Activated CD8-positive, alpha-beta memory T cell treated with anti-CD3 and anti-CD28 coated beads, Interleukin-2, amount 50 U/mL, for 1 hour (primary cell): ENCODE data around the gene OR2L8.

Experiments
- DNase-seq: peaks from one replicate; pipeline ENCODE4 v3.0.0-alpha.2; 2020; ENCODE audit errors: extremely low read depth

Gene OR2L8

DNA sequence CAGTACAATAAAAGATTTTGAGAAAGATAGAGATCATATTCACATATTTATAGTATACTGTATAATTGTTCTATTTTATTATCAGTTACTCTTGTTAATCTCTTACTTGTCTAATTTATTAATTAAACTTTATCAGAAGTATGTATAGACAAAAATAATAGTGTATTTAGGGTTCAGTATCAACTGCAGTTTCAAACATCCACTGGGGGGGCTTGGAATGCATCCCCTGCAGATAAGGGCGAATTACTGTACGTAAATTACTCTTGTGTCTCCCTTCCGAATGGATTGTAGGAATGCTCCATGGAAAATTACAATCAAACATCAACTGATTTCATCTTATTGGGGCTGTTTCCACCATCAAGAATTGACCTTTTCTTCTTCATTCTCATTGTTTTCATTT, at the start of gene OR2L8:
Gene OR2L8 (plus strand): TSS at position 301 of the 400 bp plus-strand sequence. CDS start 0 bp downstream, at position 301.
- DNase-seq: no peak

GRCh38 chr1:247904122-247904521, 44.5 kb upstream of the OR2L8 start:
- DNase-seq: no peak

DNA sequence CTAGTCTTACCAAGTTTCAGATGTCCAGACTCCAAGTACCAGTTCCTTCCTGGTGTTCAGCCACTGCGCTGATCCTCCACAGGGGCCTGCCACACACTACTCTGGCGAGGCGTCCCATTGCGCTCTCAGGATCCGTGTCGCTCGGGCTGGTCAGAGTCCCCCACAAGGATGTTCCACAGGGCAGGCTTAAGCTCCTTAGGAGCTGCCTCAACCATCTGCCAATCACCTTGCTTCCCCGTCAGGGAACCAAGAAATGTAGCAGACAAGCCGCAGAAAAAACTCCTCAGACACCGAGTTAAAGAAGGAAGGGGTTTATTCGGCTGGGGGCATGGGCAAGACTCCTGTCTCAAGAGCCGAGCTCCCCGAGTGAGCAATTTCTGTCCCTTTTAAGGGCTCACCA, 43.5 kb upstream of the OR2L8 start:
- DNase-seq: no peak

DNA sequence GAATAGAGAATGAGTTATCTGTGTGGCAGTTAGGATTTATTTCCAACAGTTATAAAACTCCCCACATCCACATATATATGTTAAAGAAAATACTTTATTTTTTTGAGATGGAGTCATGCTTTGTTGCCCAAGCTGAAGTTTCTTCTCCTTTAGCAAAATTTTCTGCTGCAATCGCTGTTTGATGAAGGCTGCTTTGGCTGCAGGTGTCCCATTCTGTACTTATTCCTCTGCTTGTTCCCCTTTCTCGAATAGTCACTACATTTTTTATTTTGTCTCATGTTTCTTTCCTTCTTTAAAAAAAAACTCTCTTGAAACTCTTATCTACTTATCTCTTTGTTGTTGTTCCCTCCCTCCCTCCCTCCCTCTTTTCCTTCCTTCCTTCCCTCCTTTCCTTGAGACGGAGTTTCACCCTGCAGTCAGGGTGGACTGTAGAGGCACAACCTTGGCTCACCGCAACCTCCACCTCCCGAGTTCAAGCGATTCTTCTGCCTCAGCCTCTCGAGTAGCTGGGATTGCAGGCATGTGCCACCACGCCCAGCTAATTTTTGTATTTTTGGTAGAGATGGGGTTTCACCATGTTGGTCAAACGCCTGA, 42.7 kb upstream of the OR2L8 start:
- DNase-seq: no peak

GRCh38 chr1:247906504-247907047, 42.1 kb upstream of the OR2L8 start:
- no peak for DNase-seq

DNA sequence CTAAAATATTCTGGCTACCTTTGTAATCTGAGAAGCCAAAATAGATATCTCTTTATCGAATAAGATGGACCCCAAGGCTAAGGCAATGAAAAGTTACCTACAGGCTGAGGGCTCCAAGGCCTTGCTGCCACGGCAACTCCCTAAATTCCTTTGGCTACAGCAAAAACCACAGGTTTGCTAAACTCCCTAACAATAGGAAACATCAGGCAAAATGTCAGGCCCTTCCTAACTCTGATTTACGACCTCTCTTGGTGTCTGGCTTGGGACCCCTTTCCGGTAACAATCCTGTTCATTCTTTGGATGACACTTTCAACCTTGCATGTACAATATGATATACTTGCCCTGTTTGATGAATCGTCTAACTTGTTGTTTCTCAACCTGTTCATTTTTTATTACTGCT, 39.9 kb upstream of the OR2L8 start:
- DNase-seq: no peak

DNA sequence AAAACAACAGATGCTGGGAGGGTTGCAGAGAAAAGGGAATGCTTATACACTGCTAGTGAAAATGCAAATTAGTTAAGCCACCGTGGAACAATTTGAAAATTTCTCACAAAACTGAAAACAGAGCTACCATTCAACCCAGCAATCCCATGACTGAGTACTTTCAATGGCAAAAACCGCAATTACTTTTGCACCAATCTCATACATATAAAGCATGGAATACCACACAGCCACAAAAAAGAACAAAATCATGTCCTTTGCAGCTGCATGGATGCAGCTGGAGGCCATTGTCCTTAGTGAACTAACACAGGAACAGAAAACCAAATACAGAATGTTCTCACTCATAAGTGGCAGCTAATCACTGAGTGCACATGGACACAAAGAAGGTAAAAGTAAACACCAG, 34.9 kb upstream of the OR2L8 start:
- no peak for DNase-seq

- DNase-seq: no peak
Observed at GRCh38 chr1:247914941-247915662, 33.6 kb upstream of the OR2L8 start.

DNA sequence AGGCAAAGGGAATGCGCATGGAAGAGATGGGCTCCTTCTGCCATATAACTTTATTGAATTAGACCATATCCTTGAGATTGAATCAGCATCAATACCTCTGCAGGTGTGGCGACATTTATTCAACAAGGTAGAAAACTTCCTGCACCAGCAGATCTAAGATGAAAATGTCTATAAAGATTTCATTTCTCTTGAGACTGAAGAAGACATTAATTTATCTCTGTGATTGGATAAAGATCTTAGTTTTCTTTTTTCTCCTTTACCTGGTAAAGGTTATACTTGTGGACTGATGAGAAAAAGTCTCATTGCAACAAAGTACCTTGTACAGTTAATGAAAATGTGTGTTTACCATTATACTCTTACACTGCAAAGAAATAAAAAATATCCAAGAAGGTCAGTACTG, 28.7 kb upstream of the OR2L8 start, which contains the start of gene OR2T8:
Gene OR2T8 (plus strand): TSS at position 301 of the 400 bp plus-strand sequence. CDS start 766 bp downstream, outside the sequence.
- no peak for DNase-seq

DNA sequence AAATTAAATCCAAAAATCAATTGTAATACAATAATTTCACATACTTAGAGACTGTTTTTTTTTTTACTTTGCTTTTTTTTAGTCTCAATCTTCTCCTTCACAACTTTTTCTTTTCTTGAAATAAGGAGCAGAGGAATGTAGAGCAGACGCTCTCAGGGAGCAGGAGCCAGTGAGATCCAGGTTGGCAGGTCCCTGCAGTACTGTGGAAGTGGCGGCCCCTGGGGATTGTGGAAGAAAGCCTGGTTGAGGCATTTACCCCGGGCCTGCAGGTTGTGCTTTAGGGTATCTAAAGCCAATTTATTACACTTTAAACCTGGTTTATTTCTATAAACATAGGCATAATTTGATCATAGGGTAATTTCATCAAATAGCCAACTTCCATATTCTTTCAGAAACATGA, 24.7 kb upstream of the OR2L8 start:
- DNase-seq: no peak

- DNase-seq: no peak
Observed at GRCh38 chr1:247924868-247925267, 23.8 kb upstream of the OR2L8 start, which contains the start of gene OR2AJ1. OR2AJ1 (plus strand) TSS chr1:247924889; CDS start chr1:247933769, 8,880 bp downstream.

DNA sequence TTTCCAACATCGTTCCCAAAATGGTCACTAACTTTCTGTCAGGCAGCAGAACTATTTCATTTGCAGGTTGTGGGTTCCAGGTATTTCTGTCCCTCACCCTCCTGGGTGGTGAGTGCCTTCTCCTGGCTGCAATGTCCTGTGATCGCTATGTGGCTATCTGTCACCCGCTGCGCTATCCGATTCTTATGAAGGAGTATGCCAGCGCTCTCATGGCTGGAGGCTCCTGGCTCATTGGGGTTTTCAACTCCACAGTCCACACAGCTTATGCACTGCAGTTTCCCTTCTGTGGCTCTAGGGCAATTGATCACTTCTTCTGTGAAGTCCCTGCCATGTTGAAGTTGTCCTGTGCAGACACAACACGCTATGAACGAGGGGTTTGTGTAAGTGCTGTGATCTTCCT, 14.7 kb upstream of the OR2L8 start:
- DNase-seq: no peak

GRCh38 chr1:247935781-247936180, 12.9 kb upstream of the OR2L8 start:
- DNase-seq: no peak

DNA sequence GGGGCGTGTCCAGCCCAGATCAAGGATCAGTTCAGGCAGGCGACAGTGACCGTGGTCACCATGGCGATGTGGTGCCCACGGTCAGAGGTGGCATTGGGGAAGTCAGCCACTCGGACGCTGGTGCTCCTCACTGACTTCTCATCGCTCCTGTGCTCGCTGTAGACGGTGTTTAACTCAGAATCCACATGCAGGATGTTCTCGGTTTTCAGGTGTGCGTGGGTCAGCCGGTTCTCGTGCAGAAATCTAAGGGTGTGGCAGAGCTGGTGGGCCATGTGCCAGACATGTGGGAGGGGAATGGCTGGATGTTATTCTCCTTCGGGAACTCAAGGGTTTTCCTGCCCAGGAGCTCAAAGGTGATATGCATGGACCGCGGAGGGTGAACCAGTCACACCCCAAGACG, 12.2 kb upstream of the OR2L8 start:
- no peak for DNase-seq

- DNase-seq: peak; percentile 52
Observed at GRCh38 chr1:247936965-247937734, 11.5 kb upstream of the OR2L8 start.

DNA sequence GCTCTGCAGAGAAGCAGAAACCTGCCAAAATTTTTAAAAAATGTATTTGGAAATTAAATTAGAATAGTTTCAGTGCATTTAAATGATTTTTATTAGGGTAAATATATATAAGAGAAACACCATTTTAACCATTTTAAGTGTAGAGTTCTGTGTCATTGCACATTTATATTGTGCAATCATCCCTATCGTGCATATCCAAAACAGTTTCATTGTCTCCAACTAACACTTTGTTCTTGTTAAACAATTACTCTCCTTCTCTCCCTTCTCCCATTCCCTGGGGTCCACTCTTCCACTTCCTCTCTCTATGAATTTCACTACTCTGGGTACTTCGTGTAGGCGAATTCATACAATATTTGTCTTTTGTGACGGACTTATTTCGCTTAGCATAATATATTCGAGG, 6.0 kb upstream of the OR2L8 start:
- DNase-seq: no peak

DNA sequence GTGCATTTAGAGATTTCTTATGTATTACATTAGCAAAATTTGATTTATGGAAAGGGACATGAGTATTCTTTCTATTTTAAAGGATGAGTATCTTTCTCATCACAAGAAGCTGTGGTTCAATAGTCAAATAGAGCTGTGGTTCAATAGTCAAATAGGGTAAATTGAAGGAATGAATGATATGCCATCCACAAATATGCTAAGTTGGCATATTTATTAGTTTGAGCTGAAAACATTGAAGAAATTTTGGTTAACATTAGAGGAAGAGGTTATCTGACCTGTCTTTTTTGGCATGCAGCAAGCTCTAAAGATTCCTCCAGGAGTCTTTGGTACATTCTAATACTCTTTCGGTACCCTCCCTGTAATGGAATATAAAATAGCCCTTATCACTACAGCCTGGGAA, 4.8 kb downstream of the OR2L8 start:
- DNase-seq: no peak

- DNase-seq: no peak
Observed at GRCh38 chr1:247961791-247962190, 13.1 kb downstream of the OR2L8 start.

GRCh38 chr1:247962911-247963588, 14.4 kb downstream of the OR2L8 start:
- DNase-seq: no peak

- no peak for DNase-seq
Observed at GRCh38 chr1:247964933-247965332, 16.3 kb downstream of the OR2L8 start, which contains the start of gene OR2AK2. OR2AK2 (plus strand) TSS chr1:247965233; CDS start chr1:247965377, 144 bp downstream.

- DNase-seq: no peak
Observed at GRCh38 chr1:247966532-247967204, 18.0 kb downstream of the OR2L8 start.
